Thyroid gland (tissue), 4 donors: ENCODE data around the gene WFDC10A. TPM values are rescaled to one million over a fixed set of nuclear protein-coding genes. Genes with fewer than 3 reads are reported as not detected.
"Not testable (repeated sequence)": the region's sequence is repeated elsewhere in the genome, so short reads cannot be mapped to it uniquely, and the experiment has no call there.

ENCODE experiments used
- DNase-seq, 2 donors: peaks; one replicate each; pipeline ENCODE4 v3.0.0-alpha.2; 2019
- H3K27ac ChIP-seq, 3 donors: fragments of 200-600 bp; sonication (generic); 1 replicate in 2 of 3; 2 replicates in 1 of 3; pipeline ENCODE4 v1.5.1; 2016 to 2019; ENCODE audit warnings: mild to moderate bottlenecking in 1 of 3, moderate library complexity in 1 of 3
- H3K27me3 ChIP-seq: fragments of 200-600 bp; sonication (generic); one replicate; pipeline ENCODE4 v1.5.1; 2019
- H3K36me3 ChIP-seq, 2 donors: fragments of 200-600 bp; sonication (generic); one replicate each; pipeline ENCODE4 v1.5.1; 2016 to 2019
- H3K4me1 ChIP-seq, 2 donors: fragments of 200-600 bp; sonication (generic); one replicate each; pipeline ENCODE4 v1.5.1; 2017 to 2019
- H3K4me3 ChIP-seq, 3 donors: fragments of 200-600 bp; sonication (generic); replicated peaks in 1 of 3; 1 replicate in 2 of 3; 2 replicates in 1 of 3; pipeline ENCODE4 v1.5.1; 2016; ENCODE audit warnings: mild to moderate bottlenecking in 1 of 3
- H3K9me3 ChIP-seq: fragments of 200-600 bp; sonication (generic); one replicate; pipeline ENCODE4 v1.5.1; 2017
- POLR2A ChIP-seq, 2 donors: fragments of 450-650 bp; IDR thresholded peaks; one replicate each; pipeline ENCODE4 v1.6.1; 2017; ENCODE audit warnings: antibody characterized with exemption in 2 of 2, mild to moderate bottlenecking in 2 of 2, moderate library complexity in 1 of 2
- WGBS, 2 donors: methylation state at CpG; one replicate each; pipeline ENCODE4 v1.1.5; 2017; 5-methylcytosine and 5-hydroxymethylcytosine counted together
- intact Hi-C: fragments of 100-400 bp; cut with DNase I; formaldehyde crosslinking; loops from one replicate; pipeline ENCODE4 v1.15.1; 2023
- total RNA-seq, 4 donors: library from RNA; depleted of rRNA; stranded (reverse); fragments of >200 nt; gene quantifications; one replicate each; pipeline ENCODE4 v1.2.3, GENCODE V29; 2016
- TF ChIP-seq, protein P1 (sequence below), 6 experiments: fragments of 200-600 bp in 3 of 6; fragments of 450-650 bp in 3 of 6; sonication (generic) in 3 of 6; IDR thresholded peaks; one replicate each; pipeline ENCODE4 v1.5.1; 2016 to 2019; ENCODE audit warnings: antibody characterized with exemption in 6 of 6, mild to moderate bottlenecking in 2 of 6, inconsistent platforms in 1 of 6, moderate library complexity in 1 of 6

WFDC10A gene
- total RNA-seq, 4 donors from 2014 or later, result not detected

DNA sequence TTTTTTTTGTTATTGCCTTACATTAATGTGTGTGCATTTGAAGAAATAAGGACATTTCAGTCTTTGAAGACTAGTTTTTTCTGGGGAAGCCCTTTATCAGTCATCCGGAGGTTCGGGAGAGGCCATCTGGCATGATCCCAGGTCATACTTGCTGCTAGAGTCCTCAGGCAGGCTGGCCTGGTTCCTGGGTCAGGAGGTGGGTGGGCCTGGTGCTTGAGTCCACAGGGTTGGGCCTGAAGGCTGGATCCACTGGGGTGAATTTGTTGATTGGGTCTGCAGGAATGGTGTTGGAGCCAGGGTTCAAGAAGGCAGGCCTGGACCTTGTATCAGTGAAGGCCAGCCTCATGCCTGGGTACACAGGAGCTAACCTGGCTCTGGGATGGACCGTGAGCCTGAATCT, 17.3 kb downstream of the WFDC10A start:
- no peak for DNase-seq
- H3K4me1 ChIP-seq, result no peaks in the 10 kb centered on the region
- WGBS, 2 donors, result 87 to 91% methylated on average over 2 to 3 of the region's 3 CpGs

DNA sequence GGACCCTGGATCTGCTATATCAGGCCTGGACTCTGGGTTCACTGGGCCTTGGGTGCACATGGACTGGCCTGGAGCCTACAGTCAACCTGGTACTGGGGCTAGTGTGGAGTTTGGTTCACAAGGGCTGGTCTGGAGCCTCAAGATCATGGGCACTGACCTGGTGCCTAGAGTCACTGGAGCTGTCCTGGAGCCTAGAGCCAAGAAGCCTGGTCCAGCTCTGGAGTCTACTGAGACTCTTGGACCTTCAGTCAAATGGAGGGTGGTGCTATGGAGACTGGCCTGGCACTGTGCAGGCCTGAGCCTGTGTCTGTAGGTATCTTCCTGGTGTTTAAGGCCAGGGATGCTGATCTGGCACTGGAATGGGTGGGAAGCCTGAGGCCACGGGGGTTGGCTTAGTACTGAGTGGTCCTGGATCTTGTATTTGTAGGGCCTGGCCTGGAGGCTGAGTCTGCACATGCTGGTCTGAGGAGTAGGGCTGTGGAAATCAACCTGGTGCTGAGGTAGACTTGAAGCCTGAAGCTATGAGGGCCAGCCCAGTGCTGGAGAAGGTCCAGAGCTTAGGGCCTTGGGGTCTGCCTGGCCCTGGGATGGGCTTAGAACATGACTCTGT, 18.0 kb downstream of the WFDC10A start:
- no peaks in the 10 kb centered on the region for H3K36me3 ChIP-seq
- DNase-seq, result no peak
- TF ChIP-seq POLR2A (IDR thresholded peaks at IDR 0.05), result no peak
- TF ChIP-seq, protein P1, sequence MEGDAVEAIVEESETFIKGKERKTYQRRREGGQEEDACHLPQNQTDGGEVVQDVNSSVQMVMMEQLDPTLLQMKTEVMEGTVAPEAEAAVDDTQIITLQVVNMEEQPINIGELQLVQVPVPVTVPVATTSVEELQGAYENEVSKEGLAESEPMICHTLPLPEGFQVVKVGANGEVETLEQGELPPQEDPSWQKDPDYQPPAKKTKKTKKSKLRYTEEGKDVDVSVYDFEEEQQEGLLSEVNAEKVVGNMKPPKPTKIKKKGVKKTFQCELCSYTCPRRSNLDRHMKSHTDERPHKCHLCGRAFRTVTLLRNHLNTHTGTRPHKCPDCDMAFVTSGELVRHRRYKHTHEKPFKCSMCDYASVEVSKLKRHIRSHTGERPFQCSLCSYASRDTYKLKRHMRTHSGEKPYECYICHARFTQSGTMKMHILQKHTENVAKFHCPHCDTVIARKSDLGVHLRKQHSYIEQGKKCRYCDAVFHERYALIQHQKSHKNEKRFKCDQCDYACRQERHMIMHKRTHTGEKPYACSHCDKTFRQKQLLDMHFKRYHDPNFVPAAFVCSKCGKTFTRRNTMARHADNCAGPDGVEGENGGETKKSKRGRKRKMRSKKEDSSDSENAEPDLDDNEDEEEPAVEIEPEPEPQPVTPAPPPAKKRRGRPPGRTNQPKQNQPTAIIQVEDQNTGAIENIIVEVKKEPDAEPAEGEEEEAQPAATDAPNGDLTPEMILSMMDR (IDR thresholded peaks at IDR 0.05), result no peak
- no peaks in the 10 kb centered on the region for H3K4me1 ChIP-seq
- no peak overlapping the region for H3K4me3 ChIP-seq
- no peaks in the 10 kb centered on the region for H3K9me3 ChIP-seq
- H3K27me3 ChIP-seq, result no peaks in the 10 kb centered on the region
- no peak overlapping the region for H3K27ac ChIP-seq
- WGBS, 2 donors, result 50 to 78% methylated on average over 1 of the region's 1 CpG
- intact Hi-C loops, result no loop called here

More for the DNA sequence above, 17.3 kb downstream of the WFDC10A start:
- intact Hi-C loops, result no loop called here
- Histone ChIP-seq H3K27ac (no peak overlapping the region), H3K27me3 (no peaks in the 10 kb centered on the region), H3K36me3 (no peaks in the 10 kb centered on the region), H3K4me3 (no peak overlapping the region), H3K9me3 (no peaks in the 10 kb centered on the region)
- TF ChIP-seq, protein P1 (IDR thresholded peaks at IDR 0.05), result no peak
- TF ChIP-seq POLR2A (IDR thresholded peaks at IDR 0.05), result no peak

DNA sequence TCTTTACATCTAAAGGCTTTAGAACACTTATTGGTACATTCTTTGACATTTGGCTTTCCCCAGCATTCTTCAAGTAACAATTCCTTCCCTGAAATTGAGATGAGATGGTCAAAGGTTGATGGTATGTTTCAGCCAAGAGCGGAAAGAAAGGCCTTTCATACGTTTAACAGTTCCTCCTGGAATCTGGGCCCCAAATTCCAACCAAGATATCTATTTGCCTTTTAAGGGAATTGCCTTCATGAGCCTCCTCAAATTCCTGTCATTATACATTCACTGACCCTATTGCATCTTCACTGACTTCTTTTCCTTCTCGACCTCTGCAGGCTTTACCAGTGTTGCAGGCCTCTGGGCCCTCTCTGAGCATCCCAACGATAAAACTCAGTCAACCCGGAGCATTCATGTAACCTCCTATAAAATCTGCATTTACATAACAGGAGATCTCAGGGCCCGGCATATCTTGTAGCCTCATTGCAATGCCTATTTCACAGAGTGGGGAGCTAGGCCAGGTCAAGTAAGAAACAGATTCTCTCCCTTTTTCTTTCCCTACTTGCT, 19.8 kb downstream of the WFDC10A start:
- no peaks in the 10 kb centered on the region for H3K9me3 ChIP-seq
- no peaks in the 10 kb centered on the region for H3K4me1 ChIP-seq
- no peaks in the 10 kb centered on the region for H3K36me3 ChIP-seq
- TF ChIP-seq, protein P1 (IDR thresholded peaks at IDR 0.05), result no peak
- TF ChIP-seq POLR2A (IDR thresholded peaks at IDR 0.05), result no peak
- DNase-seq, result no peak
- H3K27ac ChIP-seq, result no peak overlapping the region
- no peak overlapping the region for H3K4me3 ChIP-seq
- H3K27me3 ChIP-seq, result no peaks in the 10 kb centered on the region
- 89 to 91% methylated on average over 6 of the region's 6 CpGs for WGBS, 2 donors
- intact Hi-C loops, result no loop called here

DNA sequence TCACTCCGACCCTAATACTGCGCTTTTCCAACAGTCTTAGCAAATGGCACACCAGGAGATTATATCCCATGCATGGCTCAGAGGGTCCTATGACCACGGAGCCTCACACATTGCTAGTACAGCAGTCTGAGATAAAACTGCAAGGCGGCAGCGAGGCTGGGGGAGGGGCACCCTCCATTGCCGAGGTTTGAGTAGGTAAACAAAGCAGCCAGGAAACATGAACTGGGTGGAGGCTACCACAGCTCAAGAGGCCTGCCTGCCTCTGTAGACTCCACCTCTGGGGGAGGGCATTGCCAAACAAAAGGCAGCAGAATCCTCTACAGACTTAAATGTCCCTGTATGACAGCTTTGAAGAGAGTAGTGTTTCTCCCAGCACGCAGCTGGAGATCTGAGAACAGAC, 22.2 kb downstream of the WFDC10A start:
- H3K36me3 ChIP-seq, H3K4me1 ChIP-seq, H3K9me3 ChIP-seq, intact Hi-C loops, DNase-seq, H3K4me3 ChIP-seq, H3K27me3 ChIP-seq, H3K27ac ChIP-seq: not testable (repeated sequence)
- 79% methylated on average over 7 of the region's 7 CpGs for WGBS, 2 donors

DNA sequence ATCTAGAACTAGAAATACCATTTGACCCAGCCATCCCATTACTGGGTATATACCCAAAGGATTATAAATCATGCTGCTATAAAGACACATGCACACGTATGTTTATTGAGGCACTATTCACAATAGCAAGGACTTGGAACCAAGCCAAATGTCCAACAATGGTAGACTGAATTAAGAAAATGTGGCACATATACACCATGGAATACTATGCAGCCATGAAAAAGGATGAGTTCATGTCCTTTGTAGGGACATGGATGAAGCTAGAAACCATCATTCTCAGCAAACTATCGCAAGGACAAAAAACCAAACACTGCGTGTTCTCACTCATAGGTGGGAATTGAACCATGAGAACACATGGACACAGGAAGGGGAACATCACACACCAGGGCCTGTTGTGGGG, 27.5 kb downstream of the WFDC10A start:
- WGBS, 2 donors, result 71 to 86% methylated on average over 2 to 3 of the region's 3 CpGs
- H3K9me3 ChIP-seq, H3K36me3 ChIP-seq, H3K27me3 ChIP-seq, DNase-seq, H3K27ac ChIP-seq, H3K4me1 ChIP-seq, H3K4me3 ChIP-seq, intact Hi-C loops: not testable (repeated sequence)

DNA sequence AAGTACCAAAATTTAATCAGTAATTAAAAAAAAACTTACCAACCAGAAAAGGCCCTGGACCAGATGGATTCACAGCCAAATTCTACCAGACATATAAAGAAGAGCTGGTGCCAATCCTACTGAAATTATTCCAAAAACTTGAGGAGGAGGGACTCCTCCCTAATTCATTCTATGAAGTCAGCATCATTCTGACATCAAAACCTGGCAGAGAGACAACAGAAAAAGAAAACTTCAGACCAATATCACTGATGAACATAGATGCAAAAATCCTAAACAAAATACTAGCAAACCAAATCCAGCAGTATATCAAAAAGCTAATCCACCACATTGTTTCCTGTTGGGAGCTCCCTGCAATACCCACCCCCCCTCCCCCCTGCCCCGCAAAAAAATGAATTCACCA, 40.6 kb downstream of the WFDC10A start, which contains the start of gene WFDC11:
TSS of gene WFDC11 (minus strand) at position 101 of the 400 bp plus-strand sequence. CDS start 19,639 bp downstream, outside the sequence.
- no peaks in the 10 kb centered on the region for H3K36me3 ChIP-seq
- H3K4me1 ChIP-seq, result no peaks in the 10 kb centered on the region
- DNase-seq, result no peak
- no peak for TF ChIP-seq POLR2A (IDR thresholded peaks at IDR 0.05)
- TF ChIP-seq, protein P1 (IDR thresholded peaks at IDR 0.05), result no peak
- H3K27ac ChIP-seq, result no peak within 1 kb of the TSS
- intact Hi-C loops, result no loop called here
- no peaks in the 10 kb centered on the region for H3K9me3 ChIP-seq
- H3K4me3 ChIP-seq, result no peak within 1 kb of the TSS
- 73 to 93% methylated on average over 1 of the region's 1 CpG for WGBS, 2 donors
- H3K27me3 ChIP-seq, result no peaks in the 10 kb centered on the region
